CD4-positive, alpha-beta T cell (primary cell): ENCODE measurements around the gene ZNF774. TPM values are rescaled to one million over a fixed set of nuclear protein-coding genes. Genes with fewer than 3 reads are reported as not detected.

Experiments
- ATAC-seq: fragments of 200-7000 bp; cut with Tn5 transposase; one replicate; pipeline ENCODE4 v1.10.0; 2022; ENCODE audit warnings: mild to moderate bottlenecking; ENCODE audit not compliant: poor library complexity
- CTCF ChIA-PET: fragments of 350-600 bp; sonication (Branson Sonifier 250); formaldehyde crosslinking; loops from one replicate; lab custom pipeline; 2021; ENCODE audit warnings: antibody characterized with exemption, inconsistent platforms; lab: Charles Lee
- POLR2A ChIA-PET: fragments of 350-600 bp; sonication (Branson Sonifier 250); formaldehyde crosslinking; loops from one replicate; lab custom pipeline; 2021; ENCODE audit warnings: antibody characterized with exemption, inconsistent platforms; lab: Charles Lee
- DNase-seq, 14 experiments: peaks; one replicate each; pipeline ENCODE4 v3.0.0-alpha.2; 2013 to 2020; ENCODE audit warnings: mixed read lengths in 2 of 14
- H3K27ac ChIP-seq, 2 donors: one replicate each; pipeline versions ENCODE4 v1.5.1 to v1.7.0; 2013; ENCODE audit warnings: low read length in 2 of 2, low read depth in 1 of 2, mild to moderate bottlenecking in 1 of 2
- H3K27me3 ChIP-seq, 2 experiments: 1 replicate in 1 of 2; 2 replicates in 1 of 2; pipeline versions ENCODE4 v1.6.1 to v1.7.0; 2013; ENCODE audit warnings: low read length in 2 of 2, control low read depth in 1 of 2, mild to moderate bottlenecking in 1 of 2, moderate library complexity in 1 of 2; ENCODE audit not compliant: insufficient read depth in 2 of 2, control insufficient read depth in 1 of 2
- H3K36me3 ChIP-seq: one replicate; pipeline ENCODE4 v1.6.1; 2013; ENCODE audit warnings: low read length, control low read depth; ENCODE audit not compliant: insufficient read depth
- H3K4me1 ChIP-seq: one replicate; pipeline ENCODE4 v1.6.1; 2013; ENCODE audit warnings: low read length, control low read depth; ENCODE audit not compliant: insufficient read depth
- H3K4me3 ChIP-seq: one replicate; pipeline ENCODE4 v1.5.1; 2013; ENCODE audit warnings: mild to moderate bottlenecking, low read length, moderate library complexity
- H3K9me3 ChIP-seq, 2 experiments: 1 replicate in 1 of 2; 2 replicates in 1 of 2; pipeline versions ENCODE4 v1.6.1 to v1.7.0; 2013; ENCODE audit warnings: low read length in 2 of 2, mild to moderate bottlenecking in 2 of 2, control low read depth in 1 of 2, moderate library complexity in 1 of 2; ENCODE audit not compliant: control insufficient read depth in 1 of 2, insufficient read depth in 1 of 2
- H3K27ac Mint-ChIP-seq: one replicate; pipeline ENCODE4 v1.8.0; 2020; ENCODE audit warnings: mixed read lengths
- H3K27me3 Mint-ChIP-seq: one replicate; pipeline ENCODE4 v1.8.0; 2021; ENCODE audit warnings: mixed read lengths
- H3K36me3 Mint-ChIP-seq: one replicate; pipeline ENCODE4 v1.8.0; 2021; ENCODE audit warnings: low read depth, mixed read lengths
- H3K4me1 Mint-ChIP-seq: one replicate; pipeline ENCODE4 v1.8.0; 2021; ENCODE audit warnings: low read depth, mixed read lengths
- H3K4me3 Mint-ChIP-seq: one replicate; pipeline ENCODE4 v1.8.0; 2020; ENCODE audit warnings: mild to moderate bottlenecking, mixed read lengths
- H3K9me3 Mint-ChIP-seq: one replicate; pipeline ENCODE4 v1.8.0; 2020; ENCODE audit warnings: mixed read lengths
- intact Hi-C, 2 experiments: fragments of 100-400 bp; cut with DNase I in 1 of 2; cut with micrococcal nuclease in 1 of 2; formaldehyde crosslinking; loops; one replicate each; pipeline versions ENCODE4 v1.15.1 to v1.9.0; 2023 to 2025; cut with DNase I, micrococcal nuclease
- total RNA-seq, 174 experiments: library from RNA in 2 of 174; stranded (reverse) in 2 of 174; gene quantifications; one replicate each; pipeline ENCODE4 v1.2.3 and lab custom pipeline; 2021 to 2026
- TF ChIP-seq, protein P1 (sequence below): fragments of 200-600 bp; IDR thresholded peaks from one replicate; pipeline ENCODE4 v1.8.0; 2022; ENCODE audit warnings: antibody characterized with exemption, mild to moderate bottlenecking

The ZNF774 gene
- total RNA-seq, 2 experiments from 2014 or later = 0.20 to 1.1 TPM

- H3K27ac ChIP-seq = no peak overlapping the region
- H3K27ac Mint-ChIP-seq = peak overlapping the region; percentile 18
- no peaks in the 10 kb centered on the region for H3K9me3 Mint-ChIP-seq
- H3K27me3 Mint-ChIP-seq = no peaks in the 10 kb centered on the region
- no peak for DNase-seq
- peaks cover 79% of the 10 kb centered on the region for H3K4me1 Mint-ChIP-seq
- intact Hi-C loops = loop anchor here in 1 of 2 experiments (5.0 kb wide), 1 partner anchor 34 kb away; no protein-coding TSS in a partner anchor
- peaks cover 21% of the 10 kb centered on the region for H3K36me3 Mint-ChIP-seq
- peaks cover 0 to 5% of the 10 kb centered on the region in 2 experiments for H3K9me3 ChIP-seq
- POLR2A ChIA-PET = interaction anchor here (2.0 kb wide), 1 partner anchor 15 kb away, joined by 5 read pairs; no protein-coding TSS in a partner anchor
- CTCF ChIA-PET = interaction anchor here (1.1 kb wide), 1 partner anchor 9 kb away, joined by 3 read pairs; no protein-coding TSS in a partner anchor
- H3K36me3 ChIP-seq = peaks cover 2% of the 10 kb centered on the region
- ATAC-seq = no peak
- H3K4me3 Mint-ChIP-seq = peak overlapping the region; percentile 25
- no peak overlapping the region for H3K4me3 ChIP-seq
- H3K4me1 ChIP-seq = peaks cover 32% of the 10 kb centered on the region
- H3K27me3 ChIP-seq = no peaks in the 10 kb centered on the region
- TF ChIP-seq, protein P1, sequence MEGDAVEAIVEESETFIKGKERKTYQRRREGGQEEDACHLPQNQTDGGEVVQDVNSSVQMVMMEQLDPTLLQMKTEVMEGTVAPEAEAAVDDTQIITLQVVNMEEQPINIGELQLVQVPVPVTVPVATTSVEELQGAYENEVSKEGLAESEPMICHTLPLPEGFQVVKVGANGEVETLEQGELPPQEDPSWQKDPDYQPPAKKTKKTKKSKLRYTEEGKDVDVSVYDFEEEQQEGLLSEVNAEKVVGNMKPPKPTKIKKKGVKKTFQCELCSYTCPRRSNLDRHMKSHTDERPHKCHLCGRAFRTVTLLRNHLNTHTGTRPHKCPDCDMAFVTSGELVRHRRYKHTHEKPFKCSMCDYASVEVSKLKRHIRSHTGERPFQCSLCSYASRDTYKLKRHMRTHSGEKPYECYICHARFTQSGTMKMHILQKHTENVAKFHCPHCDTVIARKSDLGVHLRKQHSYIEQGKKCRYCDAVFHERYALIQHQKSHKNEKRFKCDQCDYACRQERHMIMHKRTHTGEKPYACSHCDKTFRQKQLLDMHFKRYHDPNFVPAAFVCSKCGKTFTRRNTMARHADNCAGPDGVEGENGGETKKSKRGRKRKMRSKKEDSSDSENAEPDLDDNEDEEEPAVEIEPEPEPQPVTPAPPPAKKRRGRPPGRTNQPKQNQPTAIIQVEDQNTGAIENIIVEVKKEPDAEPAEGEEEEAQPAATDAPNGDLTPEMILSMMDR = no peak
These were observed 59.1 kb downstream of the ZNF774 start for GRCh38 chr15:90411176-90411575.

Other genes with a start within 250 kb of the ZNF774 start
- 10 to 100 TPM; 38.0 to 38.2 TPM for gene IDH2, start 249.8 kb upstream of the ZNF774 start, total RNA-seq
- 1 to 10 TPM; 8.0 to 9.5 TPM for gene SEMA4B, start 151.0 kb upstream of the ZNF774 start, total RNA-seq
- gene CIB1, start 118.3 kb upstream of the ZNF774 start, total RNA-seq = 100 to 1,000 TPM; 279 to 295 TPM
- 1 to 10 TPM; 7.5 to 8.3 TPM for gene GDPGP1, start 118.1 kb upstream of the ZNF774 start, total RNA-seq
- gene TTLL13, start 102.7 kb upstream of the ZNF774 start, total RNA-seq = 1 to 10 TPM in 1 of 2 experiments, under 1 TPM in 1; 0.63 to 1.8 TPM
- gene NGRN, start 86.6 kb upstream of the ZNF774 start, total RNA-seq = 10 to 100 TPM; 55.7 to 58.4 TPM
- gene IQGAP1, start 36.0 kb downstream of the ZNF774 start, total RNA-seq = 10 to 100 TPM; 76.8 to 78.7 TPM
- gene CRTC3, start 177.6 kb downstream of the ZNF774 start, total RNA-seq = 10 to 100 TPM; 90.7 to 92.4 TPM